Measurements from ENCODE around the gene ANGEL1.

- TF ChIP-seq CTCF (IDR thresholded peaks at IDR 0.05; ENCODE audit: insufficient read depth, low read length, poor library complexity, severe bottlenecking) (no peak), EZH2phosphoT487 (conservative IDR thresholded peaks at IDR 0.05; ENCODE audit: low read length) (no peak)
These were observed 26.1 kb downstream of the ANGEL1 start for GRCh38 chr14:76786601-76787000.
